Lower leg skin (tissue), 4 donors: ENCODE measurements around the gene CIAO1. TPM values are rescaled to one million over a fixed set of nuclear protein-coding genes. Genes with fewer than 3 reads are reported as not detected.
A peak's percentile ranks its signal among the peaks of the same experiment; 100 is the strongest.

Experiments
- DNase-seq, 2 donors: peaks; one replicate each; pipeline ENCODE4 v3.0.0-alpha.2; 2019; ENCODE audit warnings: low spot score in 2 of 2
- H3K4me3 ChIP-seq: fragments of 200-600 bp; sonication (generic); 2 replicates; pipeline ENCODE4 v1.5.1; 2017; ENCODE audit warnings: mild to moderate bottlenecking, low read depth; ENCODE audit not compliant: poor library complexity, severe bottlenecking
- CTCF ChIP-seq, 3 donors: fragments of 450-650 bp; IDR thresholded peaks; one replicate each; pipeline ENCODE4 v1.5.1; 2016; ENCODE audit warnings: antibody characterized with exemption in 3 of 3, mild to moderate bottlenecking in 3 of 3, moderate library complexity in 2 of 3
- POLR2A ChIP-seq, 2 donors: fragments of 450-650 bp; IDR thresholded peaks; one replicate each; pipeline ENCODE4 v1.6.1; 2016 to 2017; ENCODE audit warnings: antibody characterized with exemption in 2 of 2, mild to moderate bottlenecking in 1 of 2, moderate library complexity in 1 of 2
- WGBS, 2 donors: methylation state at CpG; one replicate each; pipeline ENCODE4 v1.1.5; 2018; 5-methylcytosine and 5-hydroxymethylcytosine counted together
- intact Hi-C: fragments of 100-400 bp; cut with DNase I; formaldehyde crosslinking; loops from one replicate; pipeline ENCODE4 v1.15.0; 2023; ENCODE audit warnings: low total_unique reads
- total RNA-seq, 4 donors: library from RNA; depleted of rRNA; stranded (reverse); fragments of >200 nt; gene quantifications; one replicate each; pipeline ENCODE4 v1.1.0, GENCODE V29; 2016

Gene CIAO1
- total RNA-seq, 4 donors from 2014 or later = 86.1 to 115 (median 96.2) TPM

- intact Hi-C loops = no loop called here
- TF ChIP-seq CTCF (IDR thresholded peaks at IDR 0.05) (no peak), POLR2A (IDR thresholded peaks at IDR 0.05) (no peak)
- 55 to 77% methylated on average over 5 of the region's 5 CpGs for WGBS, 2 donors
- H3K4me3 ChIP-seq = no peak overlapping the region
- DNase-seq = no peak
These were observed 6.5 kb upstream of the CIAO1 start for GRCh38 chr2:96259497-96259921.

GRCh38 chr2:96260387-96261260 lies 5.4 kb upstream of the CIAO1 start:
- peak in 1 of 2 donors; percentile 64 for DNase-seq
- no peak for TF ChIP-seq POLR2A (IDR thresholded peaks at IDR 0.05)
- TF ChIP-seq CTCF (IDR thresholded peaks at IDR 0.05) = peak in 1 of 3 donors; percentile 72
- intact Hi-C loops = no loop called here
- no peak overlapping the region for H3K4me3 ChIP-seq
- 46 to 47% methylated on average over 10 of the region's 10 CpGs for WGBS, 2 donors

DNA sequence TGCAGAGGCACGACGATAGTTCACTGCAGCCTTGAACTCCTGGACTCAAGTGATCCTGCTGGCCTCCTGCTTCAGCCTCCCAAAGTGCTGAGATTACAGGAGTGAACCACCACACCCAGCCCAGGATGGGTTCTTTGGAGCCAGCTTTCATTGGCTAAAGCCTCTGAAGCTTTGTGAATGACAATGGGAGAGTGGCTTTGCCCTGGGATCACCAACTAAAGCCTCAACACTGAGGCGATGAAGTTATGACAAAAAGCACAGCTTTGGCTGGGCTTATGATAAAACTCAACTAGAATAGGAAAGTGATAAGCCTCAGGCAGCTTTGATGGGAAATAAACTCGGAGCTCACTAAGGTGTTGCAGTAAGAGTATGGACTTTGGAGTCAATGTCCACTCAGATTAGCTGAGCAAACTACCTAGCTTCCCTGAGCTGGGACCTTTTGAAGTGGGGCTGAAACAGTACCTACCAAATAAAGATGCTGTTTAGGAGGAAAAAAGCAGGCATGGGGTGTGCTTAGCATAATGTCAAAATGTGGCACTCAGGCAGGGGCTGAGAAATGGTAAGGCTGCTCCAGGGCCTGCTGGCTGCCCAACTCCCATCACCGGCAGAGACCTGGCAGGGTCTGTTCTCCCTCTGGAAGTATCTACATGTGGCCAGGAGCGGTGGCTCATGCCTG lies 4.6 kb upstream of the CIAO1 start:
- intact Hi-C loops = no loop called here
- TF ChIP-seq POLR2A (IDR thresholded peaks at IDR 0.05) (no peak), CTCF (IDR thresholded peaks at IDR 0.05) (no peak)
- 86 to 88% methylated on average over 6 of the region's 6 CpGs for WGBS, 2 donors
- H3K4me3 ChIP-seq = no peak overlapping the region
- no peak for DNase-seq

GRCh38 chr2:96262306-96262705 lies 3.7 kb upstream of the CIAO1 start:
- 61 to 62% methylated on average over 2 of the region's 2 CpGs for WGBS, 2 donors
- TF ChIP-seq POLR2A (IDR thresholded peaks at IDR 0.05) = no peak
- TF ChIP-seq CTCF (IDR thresholded peaks at IDR 0.05) = no peak
- intact Hi-C loops = no loop called here
- no peak overlapping the region for H3K4me3 ChIP-seq
- DNase-seq = no peak

DNA sequence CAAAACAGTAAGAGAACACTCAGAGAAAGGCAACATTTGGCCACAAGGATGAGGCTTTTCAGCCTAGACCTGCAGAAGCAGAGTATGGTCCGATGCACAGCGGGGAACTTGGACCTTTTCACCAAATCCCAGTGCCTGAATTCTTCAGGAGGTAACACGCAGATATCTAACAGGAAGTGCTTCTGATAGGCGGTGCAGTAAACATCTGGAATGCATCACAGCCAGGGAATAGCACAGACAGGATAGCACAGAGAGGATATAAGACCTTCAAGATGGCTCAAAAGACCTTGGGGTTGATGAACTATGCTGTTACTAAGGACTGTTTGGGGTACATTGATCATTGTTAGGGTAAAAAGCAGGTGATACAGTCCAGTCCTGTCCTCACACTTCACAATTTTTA lies 1.9 kb upstream of the CIAO1 start:
- DNase-seq = no peak
- H3K4me3 ChIP-seq = no peak overlapping the region
- TF ChIP-seq CTCF (IDR thresholded peaks at IDR 0.05) = no peak
- no peak for TF ChIP-seq POLR2A (IDR thresholded peaks at IDR 0.05)
- WGBS, 2 donors = 48 to 57% methylated on average over 4 of the region's 4 CpGs
- intact Hi-C loops = no loop called here
